WI38 (cell line): ENCODE data around the gene RPL32.

Source experiments
- H3K4me3 ChIP-seq: 2 replicates; pipeline ENCODE4 v1.5.1; 2011; ENCODE audit warnings: low read depth, mild to moderate bottlenecking, control low read depth, low read length
- TF ChIP-seq, protein P1 (sequence below): IDR thresholded peaks from 2 replicates; pipeline ENCODE4 v1.5.1; 2012; ENCODE audit warnings: low read depth, mild to moderate bottlenecking, control low read depth, low read length

RPL32 gene

DNA sequence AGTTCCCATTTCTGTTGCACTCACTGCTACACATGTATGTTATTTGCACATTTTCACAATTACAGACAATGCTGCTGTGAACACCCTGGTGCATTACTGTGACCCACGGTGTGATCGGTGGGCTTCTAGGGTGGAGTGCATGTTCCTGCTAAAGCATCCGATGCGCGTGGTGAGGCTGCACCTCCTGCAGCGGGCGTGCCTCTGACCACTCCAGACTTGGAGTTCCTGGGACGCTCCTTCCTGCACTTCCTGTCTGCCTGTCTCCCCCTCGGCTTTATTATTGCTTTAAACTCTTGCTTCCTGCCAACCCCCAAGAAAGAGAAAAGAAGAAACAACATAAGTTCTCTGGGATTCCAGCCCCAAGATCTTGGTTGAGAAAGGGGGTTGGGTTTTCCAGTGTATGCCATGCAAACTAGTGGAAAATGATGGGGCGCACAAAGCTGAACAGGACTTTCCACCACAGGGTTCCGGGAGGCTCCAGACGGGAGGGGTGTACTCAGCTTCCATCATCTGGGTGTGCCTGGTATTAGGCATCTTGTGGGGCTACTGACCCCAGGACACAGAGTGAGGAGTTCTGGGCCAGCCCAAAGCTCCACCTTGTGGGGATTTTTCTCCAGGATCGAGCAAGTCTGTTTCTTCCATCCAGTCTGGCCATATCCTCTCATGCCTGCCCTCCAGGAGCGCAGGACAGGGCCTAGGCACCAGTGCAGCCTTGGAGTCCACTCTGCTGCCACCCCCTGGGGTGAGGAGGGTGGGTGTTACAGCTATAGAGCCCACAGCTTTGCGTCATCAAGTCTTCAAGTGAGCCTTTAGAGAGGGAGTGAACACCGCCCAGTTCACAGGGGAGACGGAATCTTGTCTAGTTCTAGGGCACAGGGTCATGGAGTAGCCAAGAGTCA lies 11.2 kb downstream of the RPL32 start:
- TF ChIP-seq, protein P1, sequence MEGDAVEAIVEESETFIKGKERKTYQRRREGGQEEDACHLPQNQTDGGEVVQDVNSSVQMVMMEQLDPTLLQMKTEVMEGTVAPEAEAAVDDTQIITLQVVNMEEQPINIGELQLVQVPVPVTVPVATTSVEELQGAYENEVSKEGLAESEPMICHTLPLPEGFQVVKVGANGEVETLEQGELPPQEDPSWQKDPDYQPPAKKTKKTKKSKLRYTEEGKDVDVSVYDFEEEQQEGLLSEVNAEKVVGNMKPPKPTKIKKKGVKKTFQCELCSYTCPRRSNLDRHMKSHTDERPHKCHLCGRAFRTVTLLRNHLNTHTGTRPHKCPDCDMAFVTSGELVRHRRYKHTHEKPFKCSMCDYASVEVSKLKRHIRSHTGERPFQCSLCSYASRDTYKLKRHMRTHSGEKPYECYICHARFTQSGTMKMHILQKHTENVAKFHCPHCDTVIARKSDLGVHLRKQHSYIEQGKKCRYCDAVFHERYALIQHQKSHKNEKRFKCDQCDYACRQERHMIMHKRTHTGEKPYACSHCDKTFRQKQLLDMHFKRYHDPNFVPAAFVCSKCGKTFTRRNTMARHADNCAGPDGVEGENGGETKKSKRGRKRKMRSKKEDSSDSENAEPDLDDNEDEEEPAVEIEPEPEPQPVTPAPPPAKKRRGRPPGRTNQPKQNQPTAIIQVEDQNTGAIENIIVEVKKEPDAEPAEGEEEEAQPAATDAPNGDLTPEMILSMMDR, result no peak
- H3K4me3 ChIP-seq, result no peak overlapping the region

DNA sequence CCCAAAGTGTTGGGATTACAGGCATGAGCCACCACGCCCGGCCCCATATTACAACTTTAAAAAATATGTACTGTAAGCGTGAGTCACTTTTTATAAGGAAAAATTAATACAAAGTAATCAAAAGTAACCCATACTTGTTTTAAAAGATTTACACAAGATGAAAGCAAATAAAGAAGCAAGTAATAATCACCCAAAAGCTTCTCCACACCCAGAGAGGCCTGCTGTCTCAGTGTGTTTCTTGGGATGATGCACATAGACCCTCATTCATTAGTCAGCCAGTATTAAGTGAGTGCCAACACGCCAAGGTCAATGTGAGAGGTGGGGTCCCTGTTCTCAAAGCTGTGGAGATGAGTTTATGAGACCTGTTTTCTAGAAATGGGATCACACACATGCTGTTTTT lies 12.0 kb downstream of the RPL32 start:
- no peak overlapping the region for H3K4me3 ChIP-seq
- TF ChIP-seq, protein P1, result no peak

DNA sequence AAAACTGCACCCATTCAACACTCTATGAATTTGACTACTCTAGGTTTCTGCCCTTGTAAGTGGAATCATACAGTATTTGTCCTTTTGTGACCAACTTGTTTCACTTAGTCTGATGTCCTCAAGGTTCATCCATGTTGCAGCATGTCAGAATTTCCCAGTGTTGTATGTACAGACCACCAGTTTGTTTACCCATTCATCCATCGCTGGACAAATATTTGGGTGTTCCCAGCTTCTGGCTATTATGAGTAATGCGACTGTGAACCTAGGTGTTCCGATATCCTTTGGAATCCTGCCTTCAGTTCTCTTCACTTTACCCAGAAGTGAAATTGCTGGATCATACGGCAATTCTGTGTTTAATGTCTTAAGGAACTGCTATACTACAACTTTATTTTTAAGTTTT lies 12.6 kb downstream of the RPL32 start:
- H3K4me3 ChIP-seq, result no peak overlapping the region
- TF ChIP-seq, protein P1, result no peak

DNA sequence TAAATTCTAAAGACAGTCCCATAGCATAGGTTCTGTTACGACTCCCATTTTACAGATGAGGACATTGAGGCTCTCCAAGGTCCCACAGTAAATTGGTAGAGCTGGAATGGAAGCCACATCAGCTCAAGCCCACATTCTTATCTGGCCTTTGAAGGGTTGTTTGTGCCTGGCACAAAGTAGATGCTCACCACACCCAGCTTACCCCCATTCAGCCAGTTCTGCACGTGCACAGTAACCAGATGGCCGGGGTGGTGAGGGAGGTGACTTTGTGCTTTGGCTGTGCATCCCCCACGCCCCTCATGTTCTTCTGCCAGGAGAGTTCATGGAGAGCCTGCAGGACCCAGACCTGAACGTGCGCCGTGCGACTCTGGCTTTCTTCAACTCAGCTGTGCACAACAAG lies 16.2 kb downstream of the RPL32 start:
- TF ChIP-seq, protein P1, result no peak
- H3K4me3 ChIP-seq, result no peak overlapping the region

DNA sequence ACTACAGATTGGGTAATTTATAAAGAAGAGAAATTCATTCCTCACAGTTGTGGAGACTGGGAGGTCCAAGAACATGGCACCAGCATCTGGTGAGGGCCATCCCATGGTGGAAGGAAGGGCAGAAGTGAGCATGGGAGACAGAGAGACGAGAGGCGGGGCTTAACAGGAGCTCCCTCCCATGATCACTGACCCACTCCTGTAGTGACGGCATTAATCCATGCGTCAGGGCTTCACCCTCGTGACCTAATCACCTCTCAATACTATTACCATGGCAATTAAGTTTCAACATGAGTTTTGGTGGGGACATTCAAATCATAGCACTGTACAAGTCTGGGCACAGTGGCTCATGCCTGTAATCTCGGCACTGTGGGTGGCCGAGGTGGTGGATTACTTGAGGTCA lies 17.1 kb downstream of the RPL32 start:
- TF ChIP-seq, protein P1, result no peak
- no peak overlapping the region for H3K4me3 ChIP-seq

DNA sequence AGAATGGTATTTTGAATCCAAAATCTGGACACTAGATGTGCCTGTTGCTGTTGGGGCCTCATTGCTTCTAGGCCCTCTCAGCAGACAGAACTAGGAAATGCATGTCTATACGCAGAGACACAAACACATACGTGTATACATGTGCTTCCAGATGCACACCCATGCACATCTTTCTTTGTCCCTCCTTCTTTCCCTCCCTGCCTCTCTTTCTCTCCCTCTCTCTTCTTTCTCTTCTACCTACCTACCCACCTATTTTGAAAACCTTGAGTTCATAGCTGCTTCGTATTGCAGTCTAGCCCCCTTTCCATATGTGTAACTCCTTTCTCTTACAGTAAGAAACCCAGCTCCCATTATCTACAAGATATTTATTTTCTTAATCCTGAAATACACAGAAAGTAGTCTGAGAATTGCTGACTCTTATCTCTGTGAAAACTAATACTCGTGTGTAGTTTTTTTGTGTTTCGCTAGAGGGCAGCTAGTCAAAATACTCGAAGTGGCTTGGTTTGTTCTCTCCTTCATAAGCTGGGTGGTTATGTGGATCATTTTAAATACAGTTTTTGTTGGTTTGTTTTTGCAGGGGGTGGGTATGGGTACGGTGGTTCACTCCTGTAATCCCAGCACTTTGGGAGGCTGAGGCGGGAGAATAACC lies 18.5 kb downstream of the RPL32 start:
- no peak overlapping the region for H3K4me3 ChIP-seq
- TF ChIP-seq, protein P1, result no peak

DNA sequence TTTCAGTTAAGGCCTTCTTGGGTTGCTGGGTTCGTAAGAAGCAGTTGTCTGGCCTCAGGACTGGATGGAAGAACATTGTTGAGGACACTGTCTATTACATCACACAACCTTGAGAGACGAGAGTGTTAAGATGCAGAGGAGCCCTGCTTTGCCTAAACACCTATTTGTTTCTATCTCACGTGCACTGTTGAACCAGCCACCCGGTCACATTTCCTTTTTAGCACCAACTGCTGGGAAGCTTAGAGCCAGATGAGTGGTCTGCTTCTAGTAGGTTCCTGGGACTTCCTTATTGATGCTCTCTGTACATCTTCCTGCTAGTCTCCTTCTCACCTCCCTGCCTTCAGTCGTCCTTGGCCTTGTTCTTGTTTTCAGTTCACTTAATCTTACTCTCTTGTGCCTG lies 22.6 kb downstream of the RPL32 start:
- H3K4me3 ChIP-seq, result no peak overlapping the region
- TF ChIP-seq, protein P1, result no peak
